Mesenchymal stem cell (in vitro differentiated cells and primary cell): ENCODE results near the gene KCNJ9.

Source experiments
- DNase-seq: peaks from one replicate; pipeline ENCODE4 v3.0.0-alpha.2; 2013
- H2AFZ ChIP-seq: one replicate; pipeline ENCODE4 v1.6.1; 2013; ENCODE audit warnings: low read depth, mild to moderate bottlenecking, control low read depth, inconsistent platforms, low read length, moderate library complexity
- H2AK5ac ChIP-seq: 2 replicates; pipeline ENCODE4 v1.6.1; 2013; ENCODE audit warnings: low read length, moderate library complexity, mild to moderate bottlenecking, inconsistent platforms; ENCODE audit not compliant: severe bottlenecking
- H2BK120ac ChIP-seq: one replicate; pipeline ENCODE4 v1.6.1; 2013; ENCODE audit warnings: low read depth, mild to moderate bottlenecking, inconsistent platforms, low read length, moderate library complexity
- H2BK12ac ChIP-seq, 2 experiments: one replicate each; pipeline ENCODE4 v1.6.1; 2013; ENCODE audit warnings: inconsistent platforms in 2 of 2, low read length in 2 of 2, mild to moderate bottlenecking in 2 of 2, moderate library complexity in 2 of 2, control low read depth in 1 of 2
- H2BK15ac ChIP-seq: one replicate; pipeline ENCODE4 v1.6.1; 2013; ENCODE audit warnings: mild to moderate bottlenecking, low read depth, inconsistent platforms; ENCODE audit not compliant: poor library complexity, severe bottlenecking
- H2BK5ac ChIP-seq: 2 replicates; pipeline ENCODE4 v1.6.1; 2013; ENCODE audit warnings: low read depth, mild to moderate bottlenecking, low read length, control low read depth, inconsistent platforms; ENCODE audit not compliant: poor library complexity, severe bottlenecking
- H3K14ac ChIP-seq, 2 experiments: one replicate each; pipeline ENCODE4 v1.6.1; 2013; ENCODE audit warnings: inconsistent platforms in 2 of 2, low read length in 2 of 2, control low read depth in 1 of 2, mild to moderate bottlenecking in 1 of 2, moderate library complexity in 1 of 2
- H3K18ac ChIP-seq, 2 experiments: one replicate each; pipeline ENCODE4 v1.6.1; 2013; ENCODE audit warnings: inconsistent platforms in 2 of 2, low read length in 2 of 2, control low read depth in 1 of 2, low read depth in 1 of 2, mild to moderate bottlenecking in 1 of 2
- H3K23ac ChIP-seq, 2 experiments: one replicate each; pipeline ENCODE4 v1.6.1; 2013; ENCODE audit warnings: inconsistent platforms in 2 of 2, low read length in 2 of 2, mild to moderate bottlenecking in 2 of 2, moderate library complexity in 2 of 2, control low read depth in 1 of 2
- H3K27ac ChIP-seq: 2 replicates; pipeline ENCODE4 v1.5.1; 2013; ENCODE audit warnings: mild to moderate bottlenecking, moderate library complexity, low read length, control low read depth, inconsistent platforms; ENCODE audit not compliant: poor library complexity, severe bottlenecking
- H3K27me3 ChIP-seq, 2 experiments: 2 replicates each; pipeline versions ENCODE4 v1.6.1 to v1.7.0; 2013; ENCODE audit warnings: low read length in 2 of 2, mild to moderate bottlenecking in 2 of 2, moderate library complexity in 2 of 2, control low read depth in 1 of 2, inconsistent platforms in 1 of 2; ENCODE audit not compliant: control insufficient read depth in 1 of 2, insufficient read depth in 1 of 2
- H3K36me3 ChIP-seq, 2 experiments: 2 replicates each; pipeline versions ENCODE4 v1.6.1 to v1.7.0; 2013; ENCODE audit warnings: low read length in 2 of 2, control low read depth in 1 of 2, inconsistent platforms in 1 of 2, low read depth in 1 of 2, mild to moderate bottlenecking in 1 of 2; ENCODE audit not compliant: insufficient read depth in 2 of 2, control insufficient read depth in 1 of 2
- H3K4ac ChIP-seq, 2 experiments: one replicate each; pipeline ENCODE4 v1.6.1; 2013; ENCODE audit warnings: inconsistent platforms in 2 of 2, low read length in 2 of 2, mild to moderate bottlenecking in 2 of 2, moderate library complexity in 2 of 2, control low read depth in 1 of 2, low read depth in 1 of 2
- H3K4me1 ChIP-seq: 2 replicates; pipeline ENCODE4 v1.6.1; 2013; ENCODE audit warnings: low read depth, low read length, control low read depth; ENCODE audit not compliant: control insufficient read depth, insufficient read depth
- H3K4me2 ChIP-seq: 2 replicates; pipeline ENCODE4 v1.6.1; 2013; ENCODE audit warnings: low read length, mild to moderate bottlenecking, inconsistent platforms; ENCODE audit not compliant: poor library complexity, severe bottlenecking
- H3K4me3 ChIP-seq, 2 experiments: 2 replicates each; pipeline versions ENCODE4 v1.5.1 to v1.7.0; 2013; ENCODE audit warnings: low read length in 2 of 2, mild to moderate bottlenecking in 2 of 2, control low read depth in 1 of 2, low read depth in 1 of 2; ENCODE audit not compliant: insufficient read depth in 1 of 2
- H3K79me1 ChIP-seq: replicated peaks from 2 replicates; pipeline ENCODE4 v1.6.1; 2013; ENCODE audit warnings: mild to moderate bottlenecking, control low read depth, low read length, inconsistent platforms; ENCODE audit not compliant: poor library complexity, severe bottlenecking
- H3K9ac ChIP-seq: 2 replicates; pipeline ENCODE4 v1.7.0; 2013; ENCODE audit warnings: mild to moderate bottlenecking, low read length, moderate library complexity
- H3K9me3 ChIP-seq: 2 replicates; pipeline ENCODE4 v1.7.0; 2013; ENCODE audit warnings: mild to moderate bottlenecking, low read length; ENCODE audit not compliant: control insufficient read depth
- H4K8ac ChIP-seq: one replicate; pipeline ENCODE4 v1.6.1; 2013; ENCODE audit warnings: inconsistent platforms, mild to moderate bottlenecking, low read length, moderate library complexity
- H4K91ac ChIP-seq: one replicate; pipeline ENCODE4 v1.6.1; 2013; ENCODE audit warnings: mild to moderate bottlenecking, low read length, inconsistent platforms
- WGBS: methylation state at CpG from one replicate; pipeline ENCODE4 v1.1.7; 2013; ENCODE audit warnings: mixed read lengths; 5-methylcytosine and 5-hydroxymethylcytosine counted together

The KCNJ9 gene

GRCh38 chr1:160114085-160114484, 32.7 kb downstream of the KCNJ9 start:
- Histone ChIP-seq H3K9ac (no peak overlapping the region), H2AFZ (no peak overlapping the region), H2BK120ac (no peak overlapping the region), H3K79me1 (no peaks in the 10 kb centered on the region), H3K14ac (no peak overlapping the region), H4K91ac (no peak overlapping the region), H4K8ac (no peak overlapping the region), H2AK5ac (no peak overlapping the region), H3K4me2 (no peak overlapping the region), H3K4me3 (no peak overlapping the region), H3K23ac (no peak overlapping the region), H2BK5ac (no peak overlapping the region), H3K27ac (no peak overlapping the region), H2BK15ac (no peak overlapping the region), H3K18ac (no peak overlapping the region), H3K4ac (no peak overlapping the region), H3K36me3 (no peaks in the 10 kb centered on the region), H2BK12ac (no peak overlapping the region), H3K4me1 (peaks cover 20% of the 10 kb centered on the region), H3K27me3 (peaks cover 54 to 82% of the 10 kb centered on the region in 2 experiments), H3K9me3 (no peaks in the 10 kb centered on the region)
- DNase-seq, result no peak
- 57% methylated on average over 4 of the region's 4 CpGs for WGBS

GRCh38 chr1:160115545-160116282, 34.4 kb downstream of the KCNJ9 start, which contains the start of gene ATP1A2:
Gene ATP1A2, plus strand, starts transcription at chr1:160115759. Its CDS starts 103 bp downstream, at chr1:160115862.
- no peak within 1 kb of the TSS for H3K14ac ChIP-seq
- H3K4me3 ChIP-seq, result no peak within 1 kb of the TSS
- no peak within 1 kb of the TSS for H2AFZ ChIP-seq
- no peaks in the 10 kb centered on the region for H3K79me1 ChIP-seq
- H3K27ac ChIP-seq, result no peak within 1 kb of the TSS
- H2BK12ac ChIP-seq, result no peak within 1 kb of the TSS
- H3K23ac ChIP-seq, result no peak within 1 kb of the TSS
- H2BK120ac ChIP-seq, result no peak within 1 kb of the TSS
- no peak within 1 kb of the TSS for H4K8ac ChIP-seq
- H3K9me3 ChIP-seq, result no peaks in the 10 kb centered on the region
- H2BK15ac ChIP-seq, result no peak within 1 kb of the TSS
- H3K4ac ChIP-seq, result no peak within 1 kb of the TSS
- H2AK5ac ChIP-seq, result no peak within 1 kb of the TSS
- no peak within 1 kb of the TSS for H3K18ac ChIP-seq
- H3K27me3 ChIP-seq, result peaks cover 51 to 69% of the 10 kb centered on the region in 2 experiments
- peaks cover 16% of the 10 kb centered on the region for H3K4me1 ChIP-seq
- no peaks in the 10 kb centered on the region for H3K36me3 ChIP-seq
- H3K4me2 ChIP-seq, result no peak within 1 kb of the TSS
- no peak within 1 kb of the TSS for H3K9ac ChIP-seq
- DNase-seq, result no peak
- H4K91ac ChIP-seq, result no peak within 1 kb of the TSS
- 23% methylated on average over 14 of the region's 16 CpGs for WGBS
- no peak within 1 kb of the TSS for H2BK5ac ChIP-seq

DNA sequence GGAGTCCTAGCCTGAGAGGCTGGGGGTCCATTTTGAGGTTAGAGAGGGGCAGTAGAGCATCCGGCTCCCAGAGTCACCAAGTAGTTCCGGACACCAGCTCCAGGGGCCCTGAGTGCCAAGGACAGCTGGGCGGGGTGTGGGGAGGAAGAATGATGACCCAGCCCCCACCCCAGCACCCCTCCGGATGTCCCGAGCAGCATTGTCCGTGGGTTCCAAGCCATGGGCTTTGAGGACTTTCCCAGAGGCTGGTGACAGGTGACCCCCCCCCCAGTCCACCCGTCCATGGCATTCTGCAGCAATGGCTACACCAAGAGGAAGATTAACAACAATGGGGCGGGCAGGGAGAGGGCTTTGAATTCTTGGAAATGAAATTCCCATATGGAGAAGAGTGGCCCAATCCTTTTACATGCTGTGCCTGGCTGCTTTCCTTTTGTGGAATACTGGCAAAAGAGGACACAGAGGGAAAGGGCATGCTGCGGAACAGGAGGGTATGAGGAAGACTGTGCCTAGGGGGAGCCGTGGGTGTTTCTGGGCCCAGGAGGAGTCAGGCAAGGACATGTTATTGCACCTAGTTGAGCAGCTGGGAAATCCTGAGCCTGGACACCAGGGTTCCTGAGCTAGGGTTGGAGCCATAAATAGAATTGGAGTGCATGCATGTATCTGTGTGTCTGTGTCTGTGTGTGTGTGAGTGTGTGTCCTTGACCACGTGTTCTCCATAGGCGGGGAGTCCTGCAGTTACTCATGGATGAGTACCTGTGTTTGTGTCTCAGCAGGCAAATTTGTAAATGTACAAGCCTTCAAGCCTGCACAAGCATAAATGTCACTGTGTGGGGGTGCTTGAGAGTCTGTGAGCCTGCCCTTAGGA, 35.2 kb downstream of the KCNJ9 start:
- Histone ChIP-seq H2AFZ (peak overlapping the region; percentile 14), H3K18ac (no peak overlapping the region), H3K4me3 (no peak overlapping the region), H3K4ac (no peak overlapping the region), H3K36me3 (no peaks in the 10 kb centered on the region), H3K4me1 (peaks cover 16% of the 10 kb centered on the region), H4K91ac (no peak overlapping the region), H3K9ac (no peak overlapping the region), H2BK15ac (no peak overlapping the region), H3K4me2 (no peak overlapping the region), H3K27ac (no peak overlapping the region), H3K23ac (no peak overlapping the region), H2AK5ac (no peak overlapping the region), H2BK5ac (no peak overlapping the region), H2BK120ac (no peak overlapping the region), H3K27me3 (peaks cover 51 to 64% of the 10 kb centered on the region in 2 experiments), H3K9me3 (no peaks in the 10 kb centered on the region), H3K14ac (no peak overlapping the region), H3K79me1 (no peaks in the 10 kb centered on the region), H2BK12ac (no peak overlapping the region), H4K8ac (no peak overlapping the region)
- 72% methylated on average over 12 of the region's 12 CpGs for WGBS
- DNase-seq, result peak; percentile 29

DNA sequence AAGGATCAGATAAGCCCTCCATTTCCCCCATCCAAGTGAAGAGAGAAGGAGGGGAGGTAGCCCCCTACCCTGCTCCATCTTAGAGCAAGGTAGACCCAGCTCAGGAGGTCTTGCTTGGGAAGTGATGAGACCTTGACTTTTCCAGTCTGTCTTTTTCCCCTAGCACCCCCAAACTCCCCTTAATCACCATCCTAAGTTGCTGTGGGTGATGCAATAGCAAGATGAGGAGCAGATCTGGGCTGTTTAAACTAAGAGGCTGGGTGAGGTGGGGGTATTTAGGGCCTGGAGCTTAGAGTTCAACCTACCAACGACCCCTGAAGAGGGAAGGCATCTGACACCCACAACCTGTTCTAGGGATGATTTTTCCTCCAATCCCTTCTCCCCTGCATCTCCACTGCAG, 36.0 kb downstream of the KCNJ9 start:
- H3K4me2 ChIP-seq, result no peak overlapping the region
- no peak overlapping the region for H2BK120ac ChIP-seq
- H2BK15ac ChIP-seq, result no peak overlapping the region
- no peak for DNase-seq
- no peaks in the 10 kb centered on the region for H3K79me1 ChIP-seq
- H3K23ac ChIP-seq, result no peak overlapping the region
- H2AFZ ChIP-seq, result no peak overlapping the region
- H3K27ac ChIP-seq, result no peak overlapping the region
- no peaks in the 10 kb centered on the region for H3K36me3 ChIP-seq
- H2BK12ac ChIP-seq, result no peak overlapping the region
- WGBS, result no CpG with 5 or more reads among the region's 1 CpG
- H3K4ac ChIP-seq, result no peak overlapping the region
- no peak overlapping the region for H4K91ac ChIP-seq
- H3K9ac ChIP-seq, result no peak overlapping the region
- no peak overlapping the region for H3K4me3 ChIP-seq
- H3K4me1 ChIP-seq, result peaks cover 16% of the 10 kb centered on the region
- H4K8ac ChIP-seq, result no peak overlapping the region
- no peak overlapping the region for H3K14ac ChIP-seq
- H3K9me3 ChIP-seq, result no peaks in the 10 kb centered on the region
- no peak overlapping the region for H2AK5ac ChIP-seq
- H3K27me3 ChIP-seq, result peaks cover 51 to 61% of the 10 kb centered on the region in 2 experiments
- H3K18ac ChIP-seq, result no peak overlapping the region
- no peak overlapping the region for H2BK5ac ChIP-seq
